ENCODE measurements around the gene RASA3. TPM values are rescaled to one million over a fixed set of nuclear protein-coding genes. Genes with fewer than 3 reads are reported as not detected.

The RASA3 gene
- total RNA-seq, 1 experiment from 2014 or later: 9.1 TPM

DNA sequence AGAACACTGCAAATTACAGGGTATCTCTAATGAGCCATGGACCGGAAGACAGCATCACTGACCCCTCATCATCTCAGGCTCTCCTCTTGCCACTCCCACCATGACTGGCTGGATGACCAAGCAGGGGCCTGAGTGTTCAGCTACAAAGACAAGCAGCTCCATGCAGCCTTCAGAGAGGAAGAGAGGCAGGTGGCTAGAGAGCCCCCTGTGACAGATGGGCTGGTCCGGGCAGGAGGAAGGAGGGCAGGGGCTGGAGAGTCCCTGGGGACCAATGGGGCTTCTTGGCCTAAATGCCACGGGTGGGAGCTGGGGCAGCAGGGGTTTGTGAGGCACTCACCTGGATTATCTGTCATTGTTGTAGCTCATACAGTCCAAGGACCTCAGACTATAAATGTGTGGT is 12.8 kb upstream of the RASA3 start:
- TF ChIP-seq, protein P1, sequence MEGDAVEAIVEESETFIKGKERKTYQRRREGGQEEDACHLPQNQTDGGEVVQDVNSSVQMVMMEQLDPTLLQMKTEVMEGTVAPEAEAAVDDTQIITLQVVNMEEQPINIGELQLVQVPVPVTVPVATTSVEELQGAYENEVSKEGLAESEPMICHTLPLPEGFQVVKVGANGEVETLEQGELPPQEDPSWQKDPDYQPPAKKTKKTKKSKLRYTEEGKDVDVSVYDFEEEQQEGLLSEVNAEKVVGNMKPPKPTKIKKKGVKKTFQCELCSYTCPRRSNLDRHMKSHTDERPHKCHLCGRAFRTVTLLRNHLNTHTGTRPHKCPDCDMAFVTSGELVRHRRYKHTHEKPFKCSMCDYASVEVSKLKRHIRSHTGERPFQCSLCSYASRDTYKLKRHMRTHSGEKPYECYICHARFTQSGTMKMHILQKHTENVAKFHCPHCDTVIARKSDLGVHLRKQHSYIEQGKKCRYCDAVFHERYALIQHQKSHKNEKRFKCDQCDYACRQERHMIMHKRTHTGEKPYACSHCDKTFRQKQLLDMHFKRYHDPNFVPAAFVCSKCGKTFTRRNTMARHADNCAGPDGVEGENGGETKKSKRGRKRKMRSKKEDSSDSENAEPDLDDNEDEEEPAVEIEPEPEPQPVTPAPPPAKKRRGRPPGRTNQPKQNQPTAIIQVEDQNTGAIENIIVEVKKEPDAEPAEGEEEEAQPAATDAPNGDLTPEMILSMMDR (IDR thresholded peaks at IDR 0.05; ENCODE audit: unreplicated experiment): no peak
- Mint-ChIP-seq H3K9me3 (ENCODE audit: unreplicated experiment) (no peaks in the 10 kb centered on the region), H3K4me1 (ENCODE audit: insufficient read depth, unreplicated experiment) (no peaks in the 10 kb centered on the region), H3K4me3 (ENCODE audit: unreplicated experiment) (no peak overlapping the region), H3K27me3 (ENCODE audit: insufficient read depth, unreplicated experiment) (peaks cover 10% of the 10 kb centered on the region), H3K36me3 (ENCODE audit: insufficient read depth, unreplicated experiment) (no peaks in the 10 kb centered on the region), H3K27ac (ENCODE audit: low read depth, unreplicated experiment) (no peak overlapping the region)
- no TSS peak for BruUV-seq (replicated peaks)
- ChIA-PET POLR2A (interaction anchor here (1.1 kb wide), 1 partner anchor 80 kb away, joined by 3 read pairs; no protein-coding TSS in a partner anchor), CTCF (no interaction called here)
- intact Hi-C loops (cut with micrococcal nuclease): no loop called here
- no peak for DNase-seq (ENCODE audit: unreplicated experiment)

DNA sequence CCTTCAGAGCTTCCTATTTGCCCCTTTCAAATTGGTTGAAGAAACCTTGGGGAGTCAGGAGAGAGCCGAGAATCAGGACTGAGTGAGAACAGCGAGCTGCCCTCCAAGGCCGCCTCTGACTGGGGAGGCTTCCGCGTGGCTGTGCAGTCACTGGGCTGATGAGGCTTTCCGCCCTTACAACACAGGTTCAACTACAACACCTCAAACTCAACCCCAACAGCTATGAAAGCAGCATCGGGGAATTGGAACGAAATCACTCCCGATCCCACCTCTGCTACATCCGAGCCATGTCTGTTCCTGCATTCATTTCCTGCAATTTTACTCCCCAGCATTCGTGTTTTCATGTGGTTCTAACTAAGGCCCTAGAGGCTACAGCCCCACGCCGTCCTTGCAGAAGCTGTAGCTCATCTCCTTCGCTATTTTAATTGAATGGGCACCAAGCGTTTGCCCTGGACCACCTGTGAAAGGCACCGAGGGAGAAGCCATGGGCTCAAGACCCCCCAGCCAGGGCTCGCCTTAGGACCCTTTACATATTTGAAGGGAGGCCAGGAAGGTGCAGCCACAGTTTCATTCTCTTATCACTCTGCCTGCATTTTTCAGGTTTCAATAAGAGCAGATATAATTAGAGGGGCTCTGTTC is 12.3 kb upstream of the RASA3 start:
- no peak for DNase-seq (ENCODE audit: unreplicated experiment)
- Mint-ChIP-seq H3K9me3 (ENCODE audit: unreplicated experiment) (no peaks in the 10 kb centered on the region), H3K4me1 (ENCODE audit: insufficient read depth, unreplicated experiment) (no peaks in the 10 kb centered on the region), H3K27me3 (ENCODE audit: insufficient read depth, unreplicated experiment) (peaks cover 10% of the 10 kb centered on the region), H3K27ac (ENCODE audit: low read depth, unreplicated experiment) (no peak overlapping the region), H3K4me3 (ENCODE audit: unreplicated experiment) (no peak overlapping the region), H3K36me3 (ENCODE audit: insufficient read depth, unreplicated experiment) (no peaks in the 10 kb centered on the region)
- POLR2A ChIA-PET: interaction anchor here (1.1 kb wide), 1 partner anchor 79 kb away, joined by 3 read pairs; no protein-coding TSS in a partner anchor
- intact Hi-C loops (cut with micrococcal nuclease): no loop called here
- TF ChIP-seq, protein P1 (IDR thresholded peaks at IDR 0.05; ENCODE audit: unreplicated experiment): no peak
- CTCF ChIA-PET: interaction anchor here (0.6 kb wide), 1 partner anchor 16 kb away, joined by 3 read pairs; no protein-coding TSS in a partner anchor
- BruUV-seq (replicated peaks): no TSS peak

DNA sequence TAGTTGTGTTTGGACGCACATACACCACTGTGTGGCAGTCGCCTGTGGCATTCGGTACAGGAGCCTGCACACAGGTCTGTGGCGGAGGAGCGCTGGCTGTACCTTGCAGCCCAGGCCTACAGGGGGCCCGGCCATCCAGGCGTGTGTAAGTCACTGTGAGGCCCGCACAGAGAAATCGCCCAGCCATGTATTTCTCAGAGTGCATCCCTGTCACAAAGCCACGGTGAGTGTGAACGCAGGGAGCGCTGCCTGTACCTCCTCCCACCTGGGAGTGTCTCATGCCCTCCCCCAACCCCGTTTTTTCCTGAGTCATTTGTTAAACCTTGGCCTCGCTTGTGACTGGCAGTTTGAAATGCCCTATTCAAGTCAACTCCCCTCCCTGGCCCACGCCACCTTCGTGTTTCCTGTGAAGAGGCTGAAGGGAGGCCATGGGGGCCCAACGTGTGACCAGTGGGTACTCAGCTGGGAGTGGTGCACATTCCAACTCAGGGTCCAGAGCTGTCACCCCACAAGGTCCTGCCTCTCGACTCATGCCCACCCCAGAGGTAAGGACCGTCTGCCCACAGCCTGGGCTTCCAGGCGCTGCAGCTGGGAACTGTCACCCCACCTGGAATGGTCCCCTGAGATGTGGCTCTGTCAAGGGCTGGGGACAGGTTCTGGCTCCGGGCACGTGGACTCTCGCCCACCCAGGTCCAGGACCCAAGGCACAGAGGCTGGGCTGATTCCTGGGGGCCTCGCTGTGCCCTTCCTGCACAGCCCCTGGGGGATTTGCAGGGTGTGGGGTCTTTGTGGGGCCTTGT is 11.6 kb upstream of the RASA3 start:
- TF ChIP-seq, protein P1 (IDR thresholded peaks at IDR 0.05; ENCODE audit: unreplicated experiment): no peak
- Mint-ChIP-seq H3K36me3 (ENCODE audit: insufficient read depth, unreplicated experiment) (no peaks in the 10 kb centered on the region), H3K4me3 (ENCODE audit: unreplicated experiment) (no peak overlapping the region), H3K9me3 (ENCODE audit: unreplicated experiment) (no peaks in the 10 kb centered on the region), H3K27ac (ENCODE audit: low read depth, unreplicated experiment) (no peak overlapping the region), H3K4me1 (ENCODE audit: insufficient read depth, unreplicated experiment) (no peaks in the 10 kb centered on the region), H3K27me3 (ENCODE audit: insufficient read depth, unreplicated experiment) (peaks cover 10% of the 10 kb centered on the region)
- CTCF ChIA-PET: interaction anchor here (0.6 kb wide), 1 partner anchor 16 kb away, joined by 3 read pairs; no protein-coding TSS in a partner anchor
- no peak for DNase-seq (ENCODE audit: unreplicated experiment)
- no TSS peak for BruUV-seq (replicated peaks)
- POLR2A ChIA-PET: interaction anchor here (1.1 kb wide), 1 partner anchor 79 kb away, joined by 3 read pairs; no protein-coding TSS in a partner anchor
- intact Hi-C loops (cut with micrococcal nuclease): no loop called here

GRCh38 chr13:114142640-114143490 is 10.4 kb upstream of the RASA3 start:
- intact Hi-C loops (cut with micrococcal nuclease): no loop called here
- POLR2A ChIA-PET: no interaction called here
- H3K36me3 Mint-ChIP-seq (ENCODE audit: insufficient read depth, unreplicated experiment): no peaks in the 10 kb centered on the region
- TF ChIP-seq, protein P1 (IDR thresholded peaks at IDR 0.05; ENCODE audit: unreplicated experiment): no peak
- H3K4me3 Mint-ChIP-seq (ENCODE audit: unreplicated experiment): no peak overlapping the region
- DNase-seq (ENCODE audit: unreplicated experiment): no peak
- no peak overlapping the region for H3K27ac Mint-ChIP-seq (ENCODE audit: low read depth, unreplicated experiment)
- CTCF ChIA-PET: no interaction called here
- no peaks in the 10 kb centered on the region for H3K4me1 Mint-ChIP-seq (ENCODE audit: insufficient read depth, unreplicated experiment)
- H3K27me3 Mint-ChIP-seq (ENCODE audit: insufficient read depth, unreplicated experiment): peaks cover 10% of the 10 kb centered on the region
- BruUV-seq (replicated peaks): no TSS peak
- no peaks in the 10 kb centered on the region for H3K9me3 Mint-ChIP-seq (ENCODE audit: unreplicated experiment)

Measured in MCF 10A (cell line).